Right atrium auricular region (tissue), 2 donors: ENCODE measurements around the gene GALNT12. TPM values are rescaled to one million over a fixed set of nuclear protein-coding genes. Genes with fewer than 3 reads are reported as not detected.

ENCODE experiments used
- DNase-seq: peaks from one replicate; pipeline ENCODE4 v3.0.0-alpha.2; 2019; ENCODE audit warnings: low spot score
- H3K27ac ChIP-seq, 2 donors: fragments of 200-600 bp; sonication (generic); 1 replicate in 1 of 2; 2 replicates in 1 of 2; pipeline ENCODE4 v1.5.1; 2016 to 2019
- H3K27me3 ChIP-seq, 2 donors: fragments of 200-600 bp; sonication (generic); one replicate each; pipeline versions ENCODE4 v1.5.1 to v1.6.0; 2017 to 2019
- H3K36me3 ChIP-seq: fragments of 200-600 bp; sonication (generic); one replicate; pipeline ENCODE4 v1.5.1; 2016
- H3K4me1 ChIP-seq, 2 donors: fragments of 200-600 bp; sonication (generic); one replicate each; pipeline versions ENCODE4 v1.5.1 to v1.6.0; 2017 to 2019
- H3K4me3 ChIP-seq, 2 donors: fragments of 200-600 bp; sonication (generic); 1 replicate in 1 of 2; 2 replicates in 1 of 2; pipeline ENCODE4 v1.5.1; 2017 to 2019; ENCODE audit warnings: mild to moderate bottlenecking in 1 of 2, moderate library complexity in 1 of 2
- H3K9me3 ChIP-seq, 2 donors: fragments of 200-600 bp; sonication (generic); one replicate each; pipeline ENCODE4 v1.5.1; 2019
- CTCF ChIP-seq, 2 donors: fragments of 200-600 bp; sonication (generic); IDR thresholded peaks; one replicate each; pipeline ENCODE4 v1.5.1; 2019; ENCODE audit warnings: antibody characterized with exemption in 2 of 2
- total RNA-seq, 2 donors: library from RNA; depleted of rRNA; stranded (reverse); fragments of >200 nt; gene quantifications; one replicate each; pipeline ENCODE4 v1.1.0, GENCODE V29; 2016

GALNT12 gene
- total RNA-seq, 2 donors from 2014 or later: 0.33 to 2.7 TPM

- no peak for DNase-seq
- peak overlapping the region; percentile 60 to 74 for H3K27ac ChIP-seq
- H3K4me3 ChIP-seq: no peak overlapping the region
- peaks cover 0 to 74% of the 10 kb centered on the region in 2 donors for H3K4me1 ChIP-seq
- no peaks in the 10 kb centered on the region for H3K9me3 ChIP-seq
- no peaks in the 10 kb centered on the region for H3K36me3 ChIP-seq
- H3K27me3 ChIP-seq: no peaks in the 10 kb centered on the region
- TF ChIP-seq CTCF (IDR thresholded peaks at IDR 0.05): no peak
Measured at GRCh38 chr9:98866435-98867102, 59.1 kb downstream of the GALNT12 start.

- Histone ChIP-seq H3K9me3 (no peaks in the 10 kb centered on the region), H3K36me3 (no peaks in the 10 kb centered on the region), H3K4me3 (no peak overlapping the region), H3K4me1 (peaks cover 0 to 69% of the 10 kb centered on the region in 2 donors), H3K27ac (peak overlapping the region; percentile 60 to 74), H3K27me3 (no peaks in the 10 kb centered on the region)
- TF ChIP-seq CTCF (IDR thresholded peaks at IDR 0.05): no peak
- no peak for DNase-seq
Measured at GRCh38 chr9:98867103-98867428, 59.6 kb downstream of the GALNT12 start.

- H3K4me3 ChIP-seq: no peak overlapping the region
- H3K9me3 ChIP-seq: no peaks in the 10 kb centered on the region
- peaks cover 0 to 65% of the 10 kb centered on the region in 2 donors for H3K4me1 ChIP-seq
- no peaks in the 10 kb centered on the region for H3K36me3 ChIP-seq
- H3K27ac ChIP-seq: peak overlapping the region; percentile 60 to 74
- DNase-seq: peak; percentile 88
- TF ChIP-seq CTCF (IDR thresholded peaks at IDR 0.05): no peak
- H3K27me3 ChIP-seq: no peaks in the 10 kb centered on the region
Measured at GRCh38 chr9:98867429-98868168, 60.1 kb downstream of the GALNT12 start.

GRCh38 chr9:98869078-98869745 is 61.7 kb downstream of the GALNT12 start:
- TF ChIP-seq CTCF (IDR thresholded peaks at IDR 0.05): no peak
- Histone ChIP-seq H3K27ac (no peak overlapping the region), H3K36me3 (no peaks in the 10 kb centered on the region), H3K4me3 (no peak overlapping the region), H3K4me1 (peaks cover 0 to 59% of the 10 kb centered on the region in 2 donors), H3K27me3 (no peaks in the 10 kb centered on the region), H3K9me3 (no peaks in the 10 kb centered on the region)
- no peak for DNase-seq

GRCh38 chr9:98869866-98870265 is 62.4 kb downstream of the GALNT12 start:
- Histone ChIP-seq H3K4me1 (peaks cover 0 to 57% of the 10 kb centered on the region in 2 donors), H3K27me3 (no peaks in the 10 kb centered on the region), H3K36me3 (no peaks in the 10 kb centered on the region), H3K4me3 (no peak overlapping the region), H3K27ac (no peak overlapping the region), H3K9me3 (no peaks in the 10 kb centered on the region)
- no peak for TF ChIP-seq CTCF (IDR thresholded peaks at IDR 0.05)
- DNase-seq: no peak
